WTC11 (cell line): ENCODE data around the gene ACSM3. TPM values are rescaled to one million over a fixed set of nuclear protein-coding genes. Genes with fewer than 3 reads are reported as not detected.

Experiments used
- ATAC-seq: fragments of 200-7000 bp; cut with Tn5 transposase; 2 replicates; pipeline ENCODE4 v1.10.0; 2021; ENCODE audit warnings: mild to moderate bottlenecking, moderate library complexity
- CTCF ChIA-PET: fragments of 300-600 bp; sonication (Branson Sonifier 250); formaldehyde crosslinking; loops from one replicate; lab custom pipeline; 2021; ENCODE audit warnings: antibody characterized with exemption; lab: Charles Lee
- POLR2A ChIA-PET: fragments of 350-600 bp; sonication (Branson Sonifier 250); formaldehyde crosslinking; loops from one replicate; lab custom pipeline; 2021; ENCODE audit warnings: antibody characterized with exemption; lab: Charles Lee
- DNase-seq: peaks from one replicate; pipeline ENCODE4 v3.0.0; 2021; ENCODE audit warnings: low spot score
- H3K27ac Mint-ChIP-seq: 2 replicates; pipeline ENCODE4 v1.8.0; 2021; ENCODE audit warnings: mixed read lengths
- H3K27me3 Mint-ChIP-seq: 2 replicates; pipeline ENCODE4 v1.8.0; 2021; ENCODE audit warnings: low read depth, mild to moderate bottlenecking, moderate library complexity, mixed read lengths
- H3K36me3 Mint-ChIP-seq: 2 replicates; pipeline ENCODE4 v1.8.0; 2021; ENCODE audit warnings: mixed read lengths
- H3K4me1 Mint-ChIP-seq: 2 replicates; pipeline ENCODE4 v1.8.0; 2022; ENCODE audit warnings: mixed read lengths
- H3K4me3 Mint-ChIP-seq: 2 replicates; pipeline ENCODE4 v1.8.0; 2021; ENCODE audit warnings: mild to moderate bottlenecking, moderate library complexity, mixed read lengths
- H3K9me3 Mint-ChIP-seq: 2 replicates; pipeline ENCODE4 v1.8.0; 2021; ENCODE audit warnings: mixed read lengths
- AFF4 ChIP-seq: sonication (generic); formaldehyde crosslinking; IDR thresholded peaks from 2 replicates; pipeline ENCODE4 v1.8.1; 2023; ENCODE audit warnings: mild to moderate bottlenecking, missing genetic modification reagents, borderline replicate concordance
- ATF6 ChIP-seq: sonication (generic); formaldehyde crosslinking; IDR thresholded peaks from 2 replicates; pipeline ENCODE4 v1.8.1; 2023; ENCODE audit warnings: mild to moderate bottlenecking, missing genetic modification reagents
- CBFB ChIP-seq: sonication (generic); formaldehyde crosslinking; IDR thresholded peaks from 2 replicates; pipeline ENCODE4 v1.8.1; 2022; ENCODE audit warnings: mild to moderate bottlenecking, low read depth, missing genetic modification reagents
- CDX4 ChIP-seq: fragments of 250-450 bp; sonication (Bioruptor Pico); IDR thresholded peaks from 2 replicates; pipeline ENCODE4 v1.9.0; 2021; ENCODE audit warnings: moderate library complexity, mild to moderate bottlenecking, inconsistent platforms, borderline replicate concordance
- CREM ChIP-seq: sonication (generic); formaldehyde crosslinking; IDR thresholded peaks from 2 replicates; pipeline ENCODE4 v1.8.1; 2022; ENCODE audit warnings: mild to moderate bottlenecking, missing genetic modification reagents, moderate library complexity
- E2F1 ChIP-seq: sonication (generic); formaldehyde crosslinking; IDR thresholded peaks from 2 replicates; pipeline ENCODE4 v1.8.0; 2022; ENCODE audit warnings: mild to moderate bottlenecking, missing genetic modification reagents
- ESRRA ChIP-seq: sonication (generic); formaldehyde crosslinking; IDR thresholded peaks from 2 replicates; pipeline ENCODE4 v1.8.1; 2022; ENCODE audit warnings: mild to moderate bottlenecking, missing genetic modification reagents, borderline replicate concordance
- GRHL2 ChIP-seq: fragments of 250-450 bp; sonication (Bioruptor Pico); IDR thresholded peaks from 2 replicates; pipeline ENCODE4 v1.8.0; 2022; ENCODE audit warnings: mild to moderate bottlenecking, moderate library complexity; ENCODE audit not compliant: insufficient replicate concordance, severe bottlenecking
- JAZF1 ChIP-seq: fragments of 250-450 bp; sonication (Bioruptor Pico); IDR thresholded peaks from 2 replicates; pipeline ENCODE4 v1.9.0; 2021; ENCODE audit warnings: moderate library complexity, mild to moderate bottlenecking, inconsistent platforms
- JUN ChIP-seq: sonication (generic); formaldehyde crosslinking; IDR thresholded peaks from 2 replicates; pipeline ENCODE4 v1.8.0; 2023; ENCODE audit warnings: mild to moderate bottlenecking, missing genetic modification reagents
- PRRX2 ChIP-seq: fragments of 250-450 bp; sonication (Bioruptor Pico); IDR thresholded peaks from 2 replicates; pipeline ENCODE4 v1.8.0; 2021; ENCODE audit warnings: mild to moderate bottlenecking
- RELA ChIP-seq: sonication (generic); formaldehyde crosslinking; IDR thresholded peaks from 2 replicates; pipeline ENCODE4 v1.8.1; 2022; ENCODE audit warnings: missing genetic modification reagents, mild to moderate bottlenecking, borderline replicate concordance
- SMAD4 ChIP-seq: sonication (generic); formaldehyde crosslinking; IDR thresholded peaks from 2 replicates; pipeline ENCODE4 v1.8.0; 2022; ENCODE audit warnings: mild to moderate bottlenecking, missing genetic modification reagents
- SOX15 ChIP-seq: fragments of 250-450 bp; sonication (Bioruptor Pico); IDR thresholded peaks from 2 replicates; pipeline ENCODE4 v1.9.0; 2021; ENCODE audit warnings: mild to moderate bottlenecking
- TCF7 ChIP-seq: sonication (generic); formaldehyde crosslinking; IDR thresholded peaks from 2 replicates; pipeline ENCODE4 v1.8.0; 2022; ENCODE audit warnings: mild to moderate bottlenecking, low read depth, missing genetic modification reagents, moderate library complexity
- ZNF121 ChIP-seq: sonication (generic); formaldehyde crosslinking; IDR thresholded peaks from 2 replicates; pipeline ENCODE4 v1.8.0; 2023; ENCODE audit warnings: missing genetic modification reagents
- total RNA-seq: library from RNA; stranded (reverse); gene quantifications from 3 replicates; pipeline ENCODE4 v1.2.3, GENCODE V29; 2021

Gene ACSM3
- total RNA-seq, 1 experiment from 2014 or later = 5.0 TPM

- ChIA-PET CTCF (no interaction called here), POLR2A (no interaction called here)
- no peak for DNase-seq
- no peak for ATAC-seq
- TF ChIP-seq JUN (CRISPR knock-in tag) (no peak), AFF4 (CRISPR knock-in tag) (no peak), PRRX2 (no peak), E2F1 (CRISPR knock-in tag) (no peak)
- Mint-ChIP-seq H3K27me3 (peaks cover 6% of the 10 kb centered on the region; the same call in 1 of the 2 replicates), H3K9me3 (peaks cover 12% of the 10 kb centered on the region), H3K4me3 (no peak overlapping the region), H3K36me3 (no peaks in the 10 kb centered on the region), H3K27ac (no peak overlapping the region), H3K4me1 (no peaks in the 10 kb centered on the region)
These were observed 43.6 kb upstream of the ACSM3 start for GRCh38 chr16:20720251-20720650.

- DNase-seq (no peak), ATAC-seq (no peak)
- H3K4me1 Mint-ChIP-seq = no peaks in the 10 kb centered on the region
- peaks cover 3% of the 10 kb centered on the region; the same call in 1 of the 2 replicates for H3K27me3 Mint-ChIP-seq
- CTCF ChIA-PET = no interaction called here
- no peaks in the 10 kb centered on the region for H3K9me3 Mint-ChIP-seq
- POLR2A ChIA-PET = interaction anchor here (0.8 kb wide), 1 partner anchor 80 kb away, joined by 7 read pairs; the partner anchor contains the start of genes ERI2 and REXO5
- TF ChIP-seq CREM (CRISPR knock-in tag) = no peak
- TF ChIP-seq ZNF121 = no peak
- TF ChIP-seq GRHL2 (CRISPR knock-in tag) = no peak
- no peak for TF ChIP-seq SOX15 (CRISPR knock-in tag)
- no peak for TF ChIP-seq SMAD4
- TF ChIP-seq CBFB (CRISPR knock-in tag) = no peak
- no peak for TF ChIP-seq CDX4 (CRISPR knock-in tag)
- no peak for TF ChIP-seq TCF7 (CRISPR knock-in tag)
- no peak for TF ChIP-seq JAZF1 (CRISPR knock-in tag)
- no peak for TF ChIP-seq RELA (CRISPR knock-in tag)
- TF ChIP-seq ESRRA (CRISPR knock-in tag) = no peak
- no peak overlapping the region for H3K4me3 Mint-ChIP-seq
- no peaks in the 10 kb centered on the region for H3K36me3 Mint-ChIP-seq
- H3K27ac Mint-ChIP-seq = no peak overlapping the region
These were observed 37.2 kb upstream of the ACSM3 start for GRCh38 chr16:20726661-20727060.

- DNase-seq (no peak), ATAC-seq (no peak)
- no peak for TF ChIP-seq ATF6 (CRISPR knock-in tag)
- H3K4me3 Mint-ChIP-seq = no peak overlapping the region
- peaks cover 3% of the 10 kb centered on the region; the same call in 1 of the 2 replicates for H3K27me3 Mint-ChIP-seq
- CTCF ChIA-PET = no interaction called here
- no peak overlapping the region for H3K27ac Mint-ChIP-seq
- H3K9me3 Mint-ChIP-seq = no peaks in the 10 kb centered on the region
- POLR2A ChIA-PET = interaction anchor here (0.8 kb wide), 1 partner anchor 79 kb away, joined by 7 read pairs; the partner anchor contains the start of genes ERI2 and REXO5
- no peaks in the 10 kb centered on the region for H3K4me1 Mint-ChIP-seq
- no peaks in the 10 kb centered on the region for H3K36me3 Mint-ChIP-seq
These were observed 36.6 kb upstream of the ACSM3 start for GRCh38 chr16:20727181-20727580.
